CD4-positive, alpha-beta T cell (primary cell): ENCODE results near the gene DPP9. TPM values are rescaled to one million over a fixed set of nuclear protein-coding genes. Genes with fewer than 3 reads are reported as not detected.
A peak's percentile ranks its signal among the peaks of the same experiment; 100 is the strongest.

ENCODE experiments used
- ATAC-seq: fragments of 200-7000 bp; cut with Tn5 transposase; one replicate; pipeline ENCODE4 v1.10.0; 2022; ENCODE audit warnings: mild to moderate bottlenecking; ENCODE audit not compliant: poor library complexity
- CTCF ChIA-PET: fragments of 350-600 bp; sonication (Branson Sonifier 250); formaldehyde crosslinking; loops from one replicate; lab custom pipeline; 2021; ENCODE audit warnings: antibody characterized with exemption, inconsistent platforms; lab: Charles Lee
- POLR2A ChIA-PET: fragments of 350-600 bp; sonication (Branson Sonifier 250); formaldehyde crosslinking; loops from one replicate; lab custom pipeline; 2021; ENCODE audit warnings: antibody characterized with exemption, inconsistent platforms; lab: Charles Lee
- DNase-seq, 14 experiments: peaks; one replicate each; pipeline ENCODE4 v3.0.0-alpha.2; 2013 to 2020; ENCODE audit warnings: mixed read lengths in 2 of 14
- H3K27ac ChIP-seq, 2 donors: one replicate each; pipeline versions ENCODE4 v1.5.1 to v1.7.0; 2013; ENCODE audit warnings: low read length in 2 of 2, low read depth in 1 of 2, mild to moderate bottlenecking in 1 of 2
- H3K27me3 ChIP-seq, 2 experiments: 1 replicate in 1 of 2; 2 replicates in 1 of 2; pipeline versions ENCODE4 v1.6.1 to v1.7.0; 2013; ENCODE audit warnings: low read length in 2 of 2, control low read depth in 1 of 2, mild to moderate bottlenecking in 1 of 2, moderate library complexity in 1 of 2; ENCODE audit not compliant: insufficient read depth in 2 of 2, control insufficient read depth in 1 of 2
- H3K36me3 ChIP-seq: one replicate; pipeline ENCODE4 v1.6.1; 2013; ENCODE audit warnings: low read length, control low read depth; ENCODE audit not compliant: insufficient read depth
- H3K4me1 ChIP-seq: one replicate; pipeline ENCODE4 v1.6.1; 2013; ENCODE audit warnings: low read length, control low read depth; ENCODE audit not compliant: insufficient read depth
- H3K4me3 ChIP-seq: one replicate; pipeline ENCODE4 v1.5.1; 2013; ENCODE audit warnings: mild to moderate bottlenecking, low read length, moderate library complexity
- H3K9me3 ChIP-seq, 2 experiments: 1 replicate in 1 of 2; 2 replicates in 1 of 2; pipeline versions ENCODE4 v1.6.1 to v1.7.0; 2013; ENCODE audit warnings: low read length in 2 of 2, mild to moderate bottlenecking in 2 of 2, control low read depth in 1 of 2, moderate library complexity in 1 of 2; ENCODE audit not compliant: control insufficient read depth in 1 of 2, insufficient read depth in 1 of 2
- H3K27ac Mint-ChIP-seq: one replicate; pipeline ENCODE4 v1.8.0; 2020; ENCODE audit warnings: mixed read lengths
- H3K27me3 Mint-ChIP-seq: one replicate; pipeline ENCODE4 v1.8.0; 2021; ENCODE audit warnings: mixed read lengths
- H3K36me3 Mint-ChIP-seq: one replicate; pipeline ENCODE4 v1.8.0; 2021; ENCODE audit warnings: low read depth, mixed read lengths
- H3K4me1 Mint-ChIP-seq: one replicate; pipeline ENCODE4 v1.8.0; 2021; ENCODE audit warnings: low read depth, mixed read lengths
- H3K4me3 Mint-ChIP-seq: one replicate; pipeline ENCODE4 v1.8.0; 2020; ENCODE audit warnings: mild to moderate bottlenecking, mixed read lengths
- H3K9me3 Mint-ChIP-seq: one replicate; pipeline ENCODE4 v1.8.0; 2020; ENCODE audit warnings: mixed read lengths
- CTCF ChIP-seq: fragments of 200-600 bp; IDR thresholded peaks from one replicate; pipeline ENCODE4 v1.8.0; 2022; ENCODE audit warnings: antibody characterized with exemption, mild to moderate bottlenecking
- intact Hi-C, 2 experiments: fragments of 100-400 bp; cut with DNase I in 1 of 2; cut with micrococcal nuclease in 1 of 2; formaldehyde crosslinking; loops; one replicate each; pipeline versions ENCODE4 v1.15.1 to v1.9.0; 2023 to 2025; cut with DNase I, micrococcal nuclease
- polyA plus RNA-seq, 2 donors: library from polyadenylated mRNA; unstranded; fragments of 120-200 nt; gene quantifications; one replicate each; pipeline ENCODE4 v1.2.1, GENCODE V29; 2013
- total RNA-seq, 174 experiments: library from RNA in 2 of 174; stranded (reverse) in 2 of 174; gene quantifications; one replicate each; pipeline ENCODE4 v1.2.3 and lab custom pipeline; 2021 to 2026

DPP9 gene
- 10 to 100 TPM; 67.9 to 72.8 TPM for total RNA-seq
- 34.5 TPM for polyA plus RNA-seq (2013, experiment 1 of 2)
- polyA plus RNA-seq (2013, experiment 2 of 2) = 47.9 TPM
- total RNA-seq (lab: John Stamatoyannopoulos, UW) = 54.3 to 157 (median 87.4) reads per million in 172 experiments

DNA sequence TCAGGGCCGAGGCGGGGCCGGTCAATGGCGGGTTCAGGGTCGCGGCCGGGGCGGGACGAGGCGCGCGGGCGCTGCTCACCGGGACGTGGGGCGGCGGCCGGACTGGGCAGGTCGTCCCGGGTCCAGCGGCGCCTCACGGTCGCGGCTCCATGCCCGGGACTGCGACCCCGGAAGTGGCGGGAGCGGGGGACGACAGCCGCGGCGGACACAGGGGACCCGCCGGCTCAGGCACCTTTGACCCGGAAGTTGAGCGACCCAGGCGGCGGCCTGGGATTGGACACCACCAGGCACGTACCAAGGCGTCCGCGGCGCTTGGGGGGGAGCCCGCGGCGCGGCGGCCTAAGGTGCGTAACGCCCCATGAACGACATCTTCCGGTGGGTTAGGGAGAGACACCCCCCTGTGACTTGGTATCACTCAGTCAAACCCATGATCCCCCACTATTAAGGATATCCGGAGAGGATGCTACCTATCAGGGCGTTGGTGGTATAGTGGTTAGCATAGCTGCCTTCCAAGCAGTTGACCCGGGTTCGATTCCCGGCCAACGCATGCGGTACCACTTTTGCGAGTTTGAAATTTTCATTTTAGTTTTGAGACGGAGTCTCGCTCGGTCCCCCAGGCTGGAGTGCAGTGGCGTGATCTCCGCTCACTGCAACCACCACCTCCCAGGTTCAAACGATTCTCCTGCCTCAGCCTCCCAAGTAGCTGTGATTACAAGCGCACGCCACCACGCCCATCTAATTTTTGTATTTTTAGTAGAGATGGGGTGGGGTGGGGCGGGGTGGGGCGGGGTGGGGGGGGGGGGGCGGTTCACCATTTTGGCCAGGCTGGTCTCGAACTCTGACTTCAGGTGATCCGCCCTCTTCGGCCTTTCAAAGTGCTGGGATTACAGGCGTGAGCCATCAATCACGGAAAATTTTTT lies at the start of gene DPP9:
TSS of gene DPP9 (minus strand) at position 248 of the 920 bp plus-strand sequence. CDS start 3,936 bp downstream, outside the sequence.
- Mint-ChIP-seq H3K27me3 (peaks cover 13% of the 10 kb centered on the region), H3K9me3 (peaks cover 3% of the 10 kb centered on the region), H3K27ac (peak within 1 kb of the TSS; percentile 97), H3K36me3 (peaks cover 35% of the 10 kb centered on the region), H3K4me3 (peak within 1 kb of the TSS; percentile 95), H3K4me1 (peaks cover 25% of the 10 kb centered on the region)
- Histone ChIP-seq H3K36me3 (peaks cover 22% of the 10 kb centered on the region), H3K4me1 (peaks cover 30% of the 10 kb centered on the region), H3K27ac (peak within 1 kb of the TSS; percentile 64 to 85), H3K27me3 (no peaks in the 10 kb centered on the region), H3K9me3 (no peaks in the 10 kb centered on the region), H3K4me3 (peak within 1 kb of the TSS; percentile 97)
- CTCF ChIA-PET = interaction anchor here (0.6 to 2.8 kb wide), 5 partner anchors 9 to 86 kb away, joined by 3 to 32 read pairs (median 5); partner anchors contain the start of gene FEM1A
- intact Hi-C loops = loop anchor here (1.0 to 10.0 kb wide), 7 partner anchors 53 to 477 kb away; partner anchors contain the start of genes FEM1A (in 2 of the 2), KDM4B (in 1 of the 2), MYDGF (in 1 of the 2) and TNFAIP8L1 (in 1 of the 2)
- peak; percentile 93 to 100 (median 96) for DNase-seq
- POLR2A ChIA-PET = interaction anchor here (0.7 to 2.4 kb wide), 9 partner anchors 9 to 996 kb away, joined by 3 to 83 read pairs (median 5); partner anchors contain the start of genes CATSPERD, CHAF1A, FEM1A and KDM4B
- no peak for TF ChIP-seq CTCF
- peak; percentile 93 for ATAC-seq

GRCh38 chr19:4773047-4773640 lies 49.5 kb upstream of the DPP9 start:
- no peak for DNase-seq
- peaks cover 3% of the 10 kb centered on the region for H3K9me3 Mint-ChIP-seq
- ChIA-PET CTCF (no interaction called here), POLR2A (no interaction called here)
- H3K27me3 Mint-ChIP-seq = peaks cover 37% of the 10 kb centered on the region
- H3K27ac Mint-ChIP-seq = no peak overlapping the region
- H3K9me3 ChIP-seq = peaks cover 0 to 6% of the 10 kb centered on the region in 2 experiments
- H3K27ac ChIP-seq = no peak overlapping the region
- peaks cover 0 to 9% of the 10 kb centered on the region in 2 experiments for H3K27me3 ChIP-seq
- intact Hi-C loops = no loop called here
- H3K4me1 ChIP-seq = peaks cover 5% of the 10 kb centered on the region
- TF ChIP-seq CTCF = no peak
- ATAC-seq = no peak
- H3K36me3 ChIP-seq = no peaks in the 10 kb centered on the region
- H3K4me3 Mint-ChIP-seq = no peak overlapping the region
- H3K36me3 Mint-ChIP-seq = no peaks in the 10 kb centered on the region
- no peak overlapping the region for H3K4me3 ChIP-seq
- H3K4me1 Mint-ChIP-seq = peaks cover 5% of the 10 kb centered on the region

- Mint-ChIP-seq H3K9me3 (peaks cover 3% of the 10 kb centered on the region), H3K4me1 (peaks cover 5% of the 10 kb centered on the region)
- CTCF ChIA-PET = no interaction called here
Observed at GRCh38 chr19:4772566-4772965, 48.9 kb upstream of the DPP9 start.

More at GRCh38 chr19:4772566-4772965, 48.9 kb upstream of the DPP9 start:
- POLR2A ChIA-PET = no interaction called here
- no peak overlapping the region for H3K27ac ChIP-seq
- H3K27me3 ChIP-seq = peaks cover 0 to 9% of the 10 kb centered on the region in 2 experiments
- H3K9me3 ChIP-seq = peaks cover 0 to 6% of the 10 kb centered on the region in 2 experiments
- no peaks in the 10 kb centered on the region for H3K36me3 ChIP-seq
- ATAC-seq = no peak
- H3K27ac Mint-ChIP-seq = no peak overlapping the region
- no peak overlapping the region for H3K4me3 Mint-ChIP-seq
- no peaks in the 10 kb centered on the region for H3K36me3 Mint-ChIP-seq
- intact Hi-C loops = no loop called here
- peaks cover 5% of the 10 kb centered on the region for H3K4me1 ChIP-seq
- DNase-seq = no peak
- peaks cover 32% of the 10 kb centered on the region for H3K27me3 Mint-ChIP-seq
- no peak overlapping the region for H3K4me3 ChIP-seq
- no peak for TF ChIP-seq CTCF
